ENCODE measurements around the gene B4GALT1. TPM values are rescaled to one million over a fixed set of nuclear protein-coding genes. Genes with fewer than 3 reads are reported as not detected.
A peak's percentile ranks its signal among the peaks of the same experiment; 100 is the strongest.

B4GALT1 gene
- total and polyA plus RNA-seq, 2 donors from 2014 or later, result 33.0 to 163 TPM

DNA sequence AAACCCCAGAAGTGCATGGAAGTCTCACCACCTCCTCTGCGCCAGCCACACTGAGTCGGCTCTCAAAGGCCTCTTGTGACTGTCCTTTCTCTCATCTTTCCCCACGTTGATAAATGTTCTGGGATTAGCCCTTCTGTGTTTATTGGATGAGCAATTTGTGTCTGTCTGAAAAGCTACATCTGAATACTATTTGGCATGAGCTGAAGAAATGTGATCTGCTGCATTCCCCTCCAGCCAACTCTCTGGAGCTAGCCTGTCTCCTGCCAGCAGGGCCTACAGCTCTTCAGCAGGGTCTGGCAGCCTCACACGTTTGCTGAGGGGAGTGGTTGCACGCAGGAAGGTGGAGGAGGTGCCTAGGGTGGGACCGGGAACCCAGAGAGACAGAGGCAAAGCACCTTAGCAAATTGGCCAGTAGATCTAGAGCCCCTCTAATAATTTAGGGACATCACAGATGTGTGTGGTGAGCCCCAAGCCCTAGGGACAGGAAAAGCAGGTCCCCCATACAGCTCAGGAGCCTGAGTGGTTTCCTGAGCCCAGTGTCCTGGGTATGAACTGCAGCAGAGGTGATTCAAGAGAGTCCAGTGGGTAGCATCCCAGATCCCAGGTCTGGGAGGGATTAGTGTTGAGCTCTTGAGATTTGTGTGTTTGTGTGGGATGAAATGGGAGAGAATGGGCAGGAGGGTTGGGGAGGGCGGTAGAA, 20.5 kb upstream of the B4GALT1 start:
- no peak for TF ChIP-seq CTCF (IDR thresholded peaks at IDR 0.05; ENCODE audit: borderline replicate concordance, extremely low read depth, insufficient read depth)
- Histone ChIP-seq H3K4me1 (ENCODE audit: control insufficient read depth in 2 of 3, insufficient read depth in 2 of 3, low read depth in 1 of 3, low read length in 3 of 3) (peaks cover 0 to 4% (median 0%) of the 10 kb centered on the region in 3 donors), H3K36me3 (ENCODE audit: control insufficient read depth in 2 of 3, insufficient read depth in 3 of 3, low read length in 3 of 3) (no peaks in the 10 kb centered on the region), H3K4me3 (ENCODE audit: low read length in 3 of 3) (no peak overlapping the region), H3K27ac (ENCODE audit: low read depth in 2 of 2, low read length in 2 of 2) (no peak overlapping the region), H3K9me3 (ENCODE audit: control insufficient read depth in 2 of 3, insufficient read depth in 1 of 3, low read length in 3 of 3) (no peaks in the 10 kb centered on the region), H3K9ac (ENCODE audit: low read length in 3 of 3) (no peak overlapping the region), H3K27me3 (ENCODE audit: control insufficient read depth, insufficient read depth, low read length) (no peaks in the 10 kb centered on the region)
- intact Hi-C loops (cut with DNase I), result no loop called here
- DNase-seq, result peak in 3 of 5 donors; percentile 29 to 60 (median 45)
- FAIRE-seq, result no peak

- no peak for DNase-seq
Measured at GRCh38 chr9:33186457-33187168, 19.5 kb upstream of the B4GALT1 start.

DNA sequence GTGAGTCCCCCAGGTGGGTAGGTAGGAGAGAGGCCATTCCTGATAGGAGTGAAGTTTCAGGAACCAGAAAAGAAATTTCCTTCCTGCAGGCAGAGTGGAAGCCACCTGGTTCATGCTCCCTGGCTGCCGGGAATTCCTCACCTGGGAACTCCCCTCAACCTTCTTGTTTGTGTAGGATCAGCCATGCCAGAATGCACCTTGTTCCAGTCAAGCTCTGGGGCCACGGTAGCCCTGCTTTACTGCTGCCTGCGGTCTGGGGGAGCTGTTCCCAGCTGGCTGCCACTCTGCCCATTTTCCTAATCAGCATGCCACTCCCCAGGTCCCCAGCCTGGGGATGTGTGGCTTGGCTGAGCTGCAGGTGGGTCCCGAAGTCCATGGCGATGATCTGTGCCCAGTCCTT, 18.7 kb upstream of the B4GALT1 start:
- no peak overlapping the region for H3K4me3 ChIP-seq (ENCODE audit: low read length in 3 of 3)
- peaks cover 0 to 4% (median 0%) of the 10 kb centered on the region in 3 donors for H3K4me1 ChIP-seq (ENCODE audit: control insufficient read depth in 2 of 3, insufficient read depth in 2 of 3, low read depth in 1 of 3, low read length in 3 of 3)
- no peak for TF ChIP-seq CTCF (IDR thresholded peaks at IDR 0.05; ENCODE audit: borderline replicate concordance, extremely low read depth, insufficient read depth)
- no peaks in the 10 kb centered on the region for H3K36me3 ChIP-seq (ENCODE audit: control insufficient read depth in 2 of 3, insufficient read depth in 3 of 3, low read length in 3 of 3)
- intact Hi-C loops (cut with DNase I), result no loop called here
- peak in 3 of 5 donors; percentile 30 to 54 (median 42) for DNase-seq
- H3K27ac ChIP-seq (ENCODE audit: low read depth in 2 of 2, low read length in 2 of 2), result no peak overlapping the region
- FAIRE-seq, result no peak
- no peak overlapping the region for H3K9ac ChIP-seq (ENCODE audit: low read length in 3 of 3)
- H3K9me3 ChIP-seq (ENCODE audit: control insufficient read depth in 2 of 3, insufficient read depth in 1 of 3, low read length in 3 of 3), result no peaks in the 10 kb centered on the region
- no peaks in the 10 kb centered on the region for H3K27me3 ChIP-seq (ENCODE audit: control insufficient read depth, insufficient read depth, low read length)

More at GRCh38 chr9:33186457-33187168, 19.5 kb upstream of the B4GALT1 start:
- TF ChIP-seq CTCF (IDR thresholded peaks at IDR 0.05; ENCODE audit: borderline replicate concordance, extremely low read depth, insufficient read depth), result no peak
- H3K4me3 ChIP-seq (ENCODE audit: low read length in 3 of 3), result no peak overlapping the region
- FAIRE-seq, result no peak
- no peak overlapping the region for H3K27ac ChIP-seq (ENCODE audit: low read depth in 2 of 2, low read length in 2 of 2)
- no peaks in the 10 kb centered on the region for H3K9me3 ChIP-seq (ENCODE audit: control insufficient read depth in 2 of 3, insufficient read depth in 1 of 3, low read length in 3 of 3)
- no peaks in the 10 kb centered on the region for H3K27me3 ChIP-seq (ENCODE audit: control insufficient read depth, insufficient read depth, low read length)
- no peaks in the 10 kb centered on the region for H3K36me3 ChIP-seq (ENCODE audit: control insufficient read depth in 2 of 3, insufficient read depth in 3 of 3, low read length in 3 of 3)
- peaks cover 0 to 4% (median 0%) of the 10 kb centered on the region in 3 donors for H3K4me1 ChIP-seq (ENCODE audit: control insufficient read depth in 2 of 3, insufficient read depth in 2 of 3, low read depth in 1 of 3, low read length in 3 of 3)
- intact Hi-C loops (cut with DNase I), result no loop called here
- no peak overlapping the region for H3K9ac ChIP-seq (ENCODE audit: low read length in 3 of 3)
